GM19467 (cell line): ENCODE measurements around the gene SEC24C.
"Not testable (repeated sequence)": the region's sequence is repeated elsewhere in the genome, so short reads cannot be mapped to it uniquely, and the experiment has no call there.

ENCODE experiments used
- ATAC-seq: cut with Tn5 transposase; IDR thresholded peaks from one replicate; pipeline ENCODE4 v1.9.1; 2021; ENCODE audit warnings: mild to moderate bottlenecking, moderate library complexity; ENCODE audit not compliant: unreplicated experiment

The SEC24C gene

DNA sequence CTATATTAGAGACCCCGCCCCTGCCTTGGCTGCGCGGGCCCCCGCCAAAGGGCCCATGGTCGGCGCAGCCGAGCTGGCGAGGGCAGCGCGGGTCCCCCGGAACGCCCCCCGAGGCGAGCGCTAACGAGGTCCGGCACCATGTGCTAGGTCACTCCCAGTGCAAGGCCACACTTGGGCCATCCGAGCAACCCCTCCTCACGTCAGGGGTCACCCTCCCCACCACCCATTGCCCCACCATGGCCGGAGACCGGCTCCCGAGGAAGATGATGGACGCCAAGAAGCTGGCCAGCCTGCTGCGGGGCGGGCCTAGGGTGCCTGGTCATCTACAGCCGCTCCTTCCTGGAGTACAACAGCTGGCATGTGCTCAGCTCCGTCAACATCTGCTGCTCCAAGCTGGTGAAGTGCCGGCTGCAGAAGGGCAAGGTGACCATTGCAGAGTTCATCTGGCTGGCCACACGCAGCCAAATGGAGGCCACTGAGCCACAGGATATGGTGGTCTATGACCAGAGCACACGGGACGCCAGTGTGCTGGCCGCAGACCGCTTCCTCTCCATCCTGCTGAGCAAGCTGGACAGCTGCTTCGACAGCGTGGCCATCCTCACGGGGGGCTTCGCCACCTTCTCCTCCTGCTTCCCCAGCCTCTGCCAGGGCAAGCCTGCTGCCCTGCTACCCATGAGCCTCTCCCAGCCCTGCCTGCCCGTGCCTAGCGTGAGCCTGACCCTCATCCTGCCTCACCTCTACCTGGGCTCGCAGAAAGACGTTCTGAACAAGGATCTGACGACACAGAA lies 12.4 kb upstream of the SEC24C start:
- ATAC-seq, result no peak

DNA sequence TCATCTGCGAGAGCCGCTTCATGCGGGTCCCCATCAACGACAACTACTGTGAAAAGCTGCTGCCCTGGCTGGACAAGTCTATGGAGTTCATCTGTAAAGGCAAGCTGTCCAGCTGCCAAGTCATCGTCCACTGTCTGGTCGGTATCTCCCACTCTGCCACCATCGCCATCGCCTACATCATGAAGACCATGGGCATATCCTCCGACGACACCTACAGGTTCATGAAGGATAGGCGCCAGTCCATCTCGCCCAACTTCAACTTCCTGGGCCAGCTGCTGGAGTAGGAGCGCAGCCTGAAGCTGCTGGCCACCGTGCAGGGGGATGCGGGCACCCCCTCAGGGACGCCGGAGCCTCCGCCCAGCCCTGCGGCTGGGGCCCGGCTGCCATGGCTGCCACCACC lies 11.7 kb upstream of the SEC24C start:
- no peak for ATAC-seq

DNA sequence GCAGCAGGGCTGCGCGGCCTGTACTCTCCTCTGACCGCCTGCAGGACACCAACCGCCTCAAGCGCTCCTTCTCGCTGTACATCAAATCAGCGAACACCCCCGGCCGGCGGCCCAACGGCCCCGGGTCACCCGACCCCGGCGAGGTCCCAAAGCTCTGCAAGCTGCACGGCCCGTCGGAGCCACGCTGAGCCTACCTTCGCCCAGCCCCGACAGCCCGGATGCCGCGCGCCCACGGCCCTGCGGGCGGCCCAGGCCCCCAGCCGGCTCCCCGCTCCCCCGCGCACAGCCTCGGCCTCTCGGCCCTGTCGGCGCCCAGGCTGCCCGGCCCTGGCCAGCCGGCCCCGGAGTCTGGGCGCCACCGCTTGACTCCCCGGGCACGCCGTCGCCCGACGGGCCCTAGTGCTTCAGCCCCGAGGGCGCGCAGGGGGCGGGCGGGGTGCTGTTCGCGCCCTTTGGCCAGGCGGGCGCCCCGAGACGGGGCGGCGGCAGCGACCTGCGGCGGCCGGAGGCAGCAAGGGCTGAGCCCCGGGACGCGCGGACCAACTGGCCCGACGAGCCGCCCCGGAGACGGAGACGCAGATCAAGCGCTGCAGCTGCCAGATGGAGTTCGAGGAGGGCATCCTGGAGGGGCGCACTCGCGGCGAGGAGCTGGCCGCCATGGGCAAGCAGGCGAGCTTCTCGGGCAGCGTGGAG lies 11.1 kb upstream of the SEC24C start:
- no peak for ATAC-seq

DNA sequence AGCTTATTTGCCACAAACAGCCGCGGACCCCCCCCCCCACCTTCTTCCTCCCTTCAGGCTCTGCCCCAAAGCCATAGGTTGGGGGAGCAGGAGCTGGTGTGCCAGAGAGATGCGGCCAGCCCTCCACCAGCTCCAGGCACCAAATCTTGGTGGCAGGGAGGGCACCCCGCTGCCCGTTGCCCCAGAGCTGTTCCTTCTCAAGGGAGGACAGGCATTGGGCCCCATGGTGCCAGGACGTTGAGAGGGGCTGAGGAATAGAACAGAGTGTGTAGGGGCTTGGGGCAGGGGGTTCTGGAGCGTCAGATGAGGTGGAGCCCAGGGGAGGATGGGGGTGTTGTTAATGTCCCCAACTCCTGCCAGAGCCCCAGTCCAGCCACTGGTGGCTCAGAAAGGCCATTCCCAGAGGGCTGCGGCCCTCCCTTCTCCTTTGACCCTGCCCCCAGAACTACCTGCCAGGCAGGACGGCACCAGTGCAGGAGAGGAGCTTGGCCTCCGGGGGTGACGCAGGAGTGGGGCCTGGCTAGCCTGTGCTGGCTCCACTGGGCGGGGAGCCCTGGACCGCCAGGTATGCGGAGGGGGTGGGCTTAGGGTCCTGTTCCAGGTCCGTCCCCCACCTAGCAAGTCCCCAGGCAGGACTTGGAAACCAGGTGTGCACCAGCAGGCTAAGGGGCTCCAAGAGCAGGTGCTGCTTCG lies 10.0 kb upstream of the SEC24C start:
- no peak for ATAC-seq

DNA sequence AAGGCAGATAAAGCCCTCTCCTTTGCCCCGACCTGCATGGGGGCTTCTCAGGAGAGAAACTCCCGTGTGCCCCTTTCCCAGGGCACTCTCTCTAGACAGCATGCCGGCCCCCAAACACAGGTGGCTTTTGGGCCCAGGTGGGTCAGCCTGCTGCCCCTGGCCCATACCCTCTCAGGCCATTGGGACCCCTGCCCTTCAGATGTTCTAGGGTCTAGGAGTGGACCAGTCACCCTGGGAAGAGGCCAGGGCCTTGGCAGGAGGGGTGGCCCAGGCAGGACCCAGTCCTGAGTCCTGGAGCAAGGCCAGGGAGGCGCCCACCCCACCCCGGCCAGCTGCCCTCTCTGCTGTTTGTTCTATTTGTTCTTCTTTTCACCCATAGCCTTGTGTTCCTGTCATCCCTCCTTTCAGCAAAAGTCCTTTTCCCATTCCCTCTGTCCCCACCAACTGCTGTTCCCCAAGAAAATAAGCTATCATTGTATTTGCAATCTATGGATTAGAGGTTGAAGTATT lies 9.3 kb upstream of the SEC24C start:
- no peak for ATAC-seq

DNA sequence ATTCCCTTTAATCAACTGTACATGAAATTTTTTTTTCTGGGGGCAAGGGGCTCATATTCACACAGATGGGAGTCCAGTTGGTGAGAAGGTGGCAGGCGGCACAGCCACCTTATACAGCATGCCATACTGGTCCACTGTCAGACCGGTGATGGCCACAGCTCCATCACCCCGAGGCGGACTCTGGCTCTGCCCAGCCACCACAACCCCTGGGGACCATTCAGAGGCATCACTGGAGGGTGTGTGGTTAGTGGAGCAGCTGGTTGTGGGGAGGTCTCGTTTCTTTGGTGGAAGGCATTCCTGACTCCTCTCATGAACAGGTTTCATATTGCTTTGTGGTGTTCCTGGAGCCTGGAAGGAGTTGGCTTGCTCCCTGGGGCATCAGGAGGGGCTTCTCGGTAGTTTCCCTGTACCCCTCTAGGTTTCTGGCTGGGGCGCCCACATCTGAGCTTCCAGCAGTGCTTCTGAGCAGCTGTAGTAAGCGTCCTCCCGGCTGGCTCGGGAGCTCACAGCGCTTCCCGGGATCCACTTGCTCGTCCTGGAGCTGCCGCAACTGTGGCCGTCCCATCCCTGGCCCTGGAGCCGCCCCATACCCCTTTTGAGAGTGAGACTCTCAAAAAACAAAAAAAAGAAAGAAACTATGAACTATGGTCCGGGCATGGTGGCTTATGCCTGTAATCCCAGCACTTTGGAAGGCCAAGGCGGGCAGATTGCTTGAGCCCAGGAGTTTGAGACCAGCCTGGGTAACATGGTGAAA lies 3.5 kb upstream of the SEC24C start:
- ATAC-seq, result not testable (repeated sequence)

DNA sequence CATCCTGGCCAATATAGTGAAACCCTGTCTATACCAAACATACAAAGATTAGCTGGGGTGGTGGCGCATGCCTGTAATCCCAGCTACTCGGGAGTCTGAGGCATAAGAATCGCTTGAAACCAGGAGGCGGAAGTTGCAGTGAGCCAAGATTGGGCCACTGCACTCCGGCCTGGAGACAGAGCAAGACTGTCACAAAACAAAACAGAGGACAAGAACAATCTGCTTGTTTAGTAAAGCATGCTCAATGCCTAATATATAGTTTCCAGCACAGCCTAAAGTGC lies 1.8 kb upstream of the SEC24C start:
- no peak for ATAC-seq

DNA sequence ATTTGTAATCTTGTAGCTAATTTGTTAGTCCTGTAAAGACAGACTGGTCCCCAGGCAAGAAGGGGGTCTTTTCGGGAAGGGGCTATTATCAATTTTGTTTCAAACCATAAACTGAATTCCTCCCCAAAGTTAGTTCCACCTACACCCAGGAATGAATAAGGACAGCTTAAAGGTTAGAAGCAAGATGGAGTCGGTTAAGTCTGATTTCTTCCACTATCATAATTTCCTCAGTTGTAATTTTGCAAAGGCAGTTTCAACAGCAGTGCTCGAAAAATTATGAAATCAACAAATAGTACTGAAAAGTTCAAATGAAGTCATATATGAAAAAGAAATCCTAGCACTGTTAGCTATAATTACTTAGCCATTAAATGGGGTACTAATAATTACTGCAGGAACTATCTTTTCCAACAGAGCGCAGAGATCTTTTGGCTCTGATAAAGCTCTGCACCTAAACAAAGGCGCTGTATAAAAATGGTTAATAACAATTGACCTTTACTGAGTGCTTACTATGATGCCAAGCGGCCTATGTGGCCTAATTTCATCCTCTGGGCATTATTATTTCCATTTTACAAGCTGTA lies 756 bp upstream of the SEC24C start:
- no peak for ATAC-seq

DNA sequence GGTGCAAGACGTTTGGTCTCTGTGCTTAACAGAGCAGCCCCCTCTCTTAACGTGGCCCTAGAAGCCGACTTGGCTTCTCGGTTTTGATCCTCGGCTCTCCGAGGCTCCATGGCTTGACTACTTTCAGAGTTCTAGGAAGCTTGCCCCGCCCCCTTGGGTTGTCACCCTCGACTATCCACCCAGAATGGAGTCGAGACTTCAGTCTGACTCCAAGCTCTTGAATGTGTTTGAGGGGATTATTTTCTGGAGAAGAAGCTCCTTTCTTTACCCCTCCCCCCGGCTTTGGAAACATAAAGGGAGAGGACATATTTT lies 448 bp downstream of the SEC24C start:
- ATAC-seq, result no peak

DNA sequence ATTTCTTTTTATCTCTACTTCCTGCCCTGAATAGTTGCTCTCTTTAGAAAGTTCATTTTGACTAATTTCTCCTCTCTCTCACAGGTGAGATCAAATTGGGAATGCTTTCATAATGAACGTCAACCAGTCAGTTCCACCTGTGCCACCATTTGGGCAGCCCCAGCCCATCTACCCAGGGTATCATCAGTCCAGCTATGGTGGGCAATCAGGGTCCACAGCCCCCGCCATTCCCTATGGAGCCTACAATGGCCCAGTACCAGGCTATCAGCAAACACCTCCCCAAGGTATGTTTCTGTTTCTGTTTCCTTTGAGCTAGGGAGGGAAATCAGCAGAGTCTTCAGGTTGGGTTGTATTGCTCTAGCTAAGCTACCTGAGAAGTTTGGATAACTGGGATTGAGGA lies 2.5 kb downstream of the SEC24C start:
- ATAC-seq, result no peak

DNA sequence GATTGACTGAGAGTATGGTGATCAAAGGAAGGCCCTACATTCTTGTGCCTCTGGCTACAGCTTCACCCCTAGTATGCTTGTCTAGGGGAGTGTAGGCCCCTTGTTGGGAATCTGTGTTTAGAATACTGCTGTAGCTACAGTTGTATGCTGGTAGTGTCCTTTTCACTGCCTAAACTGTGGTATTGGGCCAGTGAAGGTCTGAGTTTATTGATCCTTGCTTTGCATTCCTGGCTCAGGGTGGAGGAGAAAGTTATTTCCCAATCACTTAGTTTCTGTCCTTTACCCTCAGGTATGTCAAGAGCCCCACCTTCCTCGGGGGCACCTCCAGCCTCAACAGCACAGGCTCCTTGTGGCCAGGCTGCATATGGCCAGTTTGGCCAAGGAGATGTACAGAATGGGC lies 6.6 kb downstream of the SEC24C start:
- no peak for ATAC-seq

DNA sequence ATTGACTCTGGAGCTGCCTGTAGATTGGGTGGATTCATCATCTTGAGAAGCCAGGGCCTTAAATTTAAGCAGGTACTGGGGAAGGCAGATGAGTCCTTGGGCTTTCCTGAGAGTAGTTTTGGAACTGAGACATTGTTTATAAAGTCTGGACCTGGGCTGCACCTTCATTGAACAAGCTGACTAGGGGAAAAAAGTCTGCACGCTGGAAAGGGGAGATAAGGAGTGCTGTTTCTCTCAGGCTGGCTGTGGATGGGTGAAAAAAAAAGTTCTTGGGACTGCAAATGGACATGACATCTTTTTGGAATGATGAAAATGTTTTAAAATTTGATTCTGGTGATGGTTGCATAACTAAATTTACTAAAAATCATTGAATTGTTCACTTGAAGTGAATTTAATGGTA lies 12.0 kb downstream of the SEC24C start:
- no peak for ATAC-seq

DNA sequence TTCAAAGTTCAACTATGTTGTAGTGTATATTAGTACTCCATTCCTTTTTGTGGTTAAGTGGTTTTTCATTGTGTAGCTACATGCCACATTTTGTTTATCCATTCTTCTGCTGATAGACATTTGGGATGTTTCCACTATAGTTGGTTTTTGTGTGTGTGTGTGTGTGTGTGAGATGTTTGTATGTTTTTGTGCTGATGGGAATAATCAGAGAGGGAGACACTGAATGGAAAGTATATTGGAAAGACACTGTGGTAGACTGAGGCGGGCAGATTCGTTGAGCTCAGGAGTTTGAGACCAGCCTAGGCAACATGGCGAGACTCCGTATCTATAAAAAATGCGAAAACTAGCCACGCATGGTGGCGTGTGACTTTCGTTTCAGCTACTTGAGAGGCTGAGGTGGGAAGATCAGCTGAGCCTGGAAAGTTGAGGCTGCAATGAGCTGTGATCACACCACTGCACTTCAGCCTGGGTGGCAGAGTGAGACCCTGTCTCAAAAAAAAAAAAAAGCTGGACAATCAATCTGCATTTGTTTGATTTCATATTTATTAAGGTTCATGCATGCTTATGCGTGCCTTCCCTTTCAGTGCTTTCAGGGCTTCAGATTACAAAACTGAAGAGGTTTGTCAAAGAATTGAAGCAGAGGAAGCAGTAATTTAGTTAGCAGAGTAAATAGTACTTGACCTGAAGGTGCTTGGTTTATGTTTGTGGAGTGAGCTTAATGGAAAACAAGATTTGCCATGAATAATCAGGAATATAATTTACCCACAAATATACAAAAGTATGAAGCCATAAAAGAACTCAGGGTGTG lies 14.7 kb downstream of the SEC24C start:
- ATAC-seq, result no peak

DNA sequence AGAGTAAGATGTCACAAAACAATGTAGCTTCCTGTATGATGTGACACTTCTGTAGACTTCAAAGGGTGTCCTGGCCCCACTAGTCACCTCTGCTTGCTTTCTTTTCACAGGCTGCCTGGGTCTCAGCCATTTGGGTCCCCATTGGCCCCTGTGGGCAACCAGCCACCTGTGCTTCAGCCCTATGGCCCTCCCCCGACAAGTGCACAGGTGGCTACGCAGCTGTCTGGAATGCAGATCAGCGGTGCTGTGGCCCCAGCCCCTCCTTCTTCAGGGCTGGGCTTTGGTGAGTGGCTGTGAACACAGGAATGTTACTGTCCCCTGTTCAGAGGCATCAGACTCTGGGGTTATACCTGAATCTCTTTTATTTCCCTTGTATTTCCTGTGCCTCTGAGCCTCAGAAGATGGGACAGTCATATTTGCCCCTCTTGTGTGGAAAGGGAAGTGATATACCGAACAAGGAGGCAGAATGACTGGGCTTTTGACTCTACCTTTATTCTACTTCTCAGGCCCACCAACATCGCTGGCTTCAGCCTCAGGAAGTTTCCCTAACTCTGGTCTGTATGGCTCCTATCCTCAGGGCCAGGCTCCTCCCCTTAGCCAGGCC lies 15.4 kb downstream of the SEC24C start:
- ATAC-seq, result no peak

DNA sequence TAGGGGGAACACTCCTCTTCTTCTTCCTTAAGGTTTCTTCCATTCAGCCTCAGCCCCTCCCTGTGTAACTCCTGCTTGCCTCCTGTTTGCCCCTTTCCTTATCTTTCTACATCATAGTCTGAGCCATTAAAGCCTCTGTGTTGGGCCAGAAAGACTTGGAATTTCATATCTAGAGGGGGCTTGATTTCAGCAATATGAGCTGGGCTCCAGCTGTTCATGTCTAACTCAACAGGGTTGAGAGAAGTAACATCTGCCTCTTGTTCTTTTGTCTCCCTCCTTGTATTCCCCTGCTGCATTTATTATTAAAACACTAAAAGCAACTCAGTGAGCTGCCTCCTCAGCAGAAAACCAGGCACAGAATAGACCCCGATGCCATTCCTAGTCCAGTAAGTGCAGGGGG lies 17.6 kb downstream of the SEC24C start:
- ATAC-seq, result no peak

DNA sequence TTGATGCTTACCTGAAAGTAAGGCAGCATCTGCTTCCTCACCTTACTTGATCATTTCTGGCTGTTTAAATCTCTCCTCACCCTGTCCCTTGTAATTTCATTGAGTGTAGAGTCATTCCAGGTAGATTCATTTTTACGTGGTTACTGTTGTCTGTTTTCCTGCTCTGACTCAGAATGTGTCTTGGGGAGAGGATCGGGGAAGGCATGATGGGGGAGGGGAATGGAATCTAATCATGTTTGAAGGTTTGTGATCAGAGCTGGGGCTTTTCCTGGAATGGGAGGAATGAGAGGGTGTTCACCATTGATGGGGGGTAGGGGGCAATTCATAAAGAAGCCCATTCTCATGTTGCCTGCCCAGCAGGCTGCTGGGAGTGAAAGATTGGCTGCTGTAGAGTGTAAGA lies 18.7 kb downstream of the SEC24C start:
- no peak for ATAC-seq

DNA sequence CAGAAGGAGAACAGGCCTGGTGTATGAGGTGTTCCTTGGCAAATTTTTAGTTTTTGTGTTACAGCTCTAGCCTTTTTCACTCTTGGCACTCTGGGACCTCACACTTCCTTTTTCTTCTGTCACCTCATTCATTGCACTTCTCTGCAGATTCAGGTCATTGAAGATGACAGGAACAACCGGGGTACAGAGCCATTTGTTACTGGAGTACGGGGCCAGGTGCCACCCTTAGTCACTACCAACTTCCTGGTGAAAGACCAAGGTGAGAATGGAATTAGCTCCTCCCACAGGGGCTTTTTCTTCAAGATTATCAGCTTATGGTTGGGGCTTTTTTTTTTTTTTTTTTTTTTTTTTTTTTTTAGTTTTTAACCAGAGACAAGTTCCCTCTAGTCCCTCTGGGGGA lies 19.2 kb downstream of the SEC24C start:
- no peak for ATAC-seq

DNA sequence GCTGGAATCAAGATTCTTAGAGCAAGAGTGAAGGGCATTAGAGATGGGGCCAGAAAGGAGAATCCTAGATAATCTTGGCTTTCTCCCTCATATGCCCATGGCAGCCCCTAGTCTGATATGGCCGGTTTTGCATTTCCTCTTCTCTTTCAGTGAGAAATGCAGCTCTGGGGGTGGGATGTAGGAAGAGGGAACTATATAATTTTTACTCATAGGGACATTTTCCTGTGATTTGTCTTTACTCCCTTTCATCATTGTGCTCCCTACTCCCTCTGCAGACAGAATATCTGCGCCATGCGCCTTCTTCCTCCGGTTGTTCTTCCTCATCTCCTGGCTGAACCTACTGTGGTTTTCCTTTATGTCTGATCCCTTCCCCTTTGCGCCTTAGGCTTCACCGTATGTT lies 20.9 kb downstream of the SEC24C start:
- no peak for ATAC-seq

DNA sequence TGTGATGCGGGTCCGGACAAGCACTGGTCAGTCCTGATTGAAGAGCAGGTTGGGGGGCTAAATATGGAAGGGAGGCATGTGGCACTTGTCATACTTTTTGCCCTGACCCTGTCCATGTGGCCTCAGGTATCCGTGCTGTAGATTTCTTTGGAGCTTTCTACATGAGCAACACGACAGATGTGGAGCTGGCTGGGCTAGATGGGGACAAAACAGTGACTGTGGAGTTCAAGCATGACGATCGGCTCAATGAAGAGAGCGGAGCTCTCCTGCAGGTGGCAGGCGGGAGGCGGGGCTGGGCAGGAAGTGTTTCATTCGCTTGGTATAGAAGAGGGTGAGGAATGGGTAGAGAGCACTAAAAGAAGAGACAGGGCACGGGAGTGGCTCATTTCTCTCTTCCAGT lies 24.7 kb downstream of the SEC24C start:
- no peak for ATAC-seq

DNA sequence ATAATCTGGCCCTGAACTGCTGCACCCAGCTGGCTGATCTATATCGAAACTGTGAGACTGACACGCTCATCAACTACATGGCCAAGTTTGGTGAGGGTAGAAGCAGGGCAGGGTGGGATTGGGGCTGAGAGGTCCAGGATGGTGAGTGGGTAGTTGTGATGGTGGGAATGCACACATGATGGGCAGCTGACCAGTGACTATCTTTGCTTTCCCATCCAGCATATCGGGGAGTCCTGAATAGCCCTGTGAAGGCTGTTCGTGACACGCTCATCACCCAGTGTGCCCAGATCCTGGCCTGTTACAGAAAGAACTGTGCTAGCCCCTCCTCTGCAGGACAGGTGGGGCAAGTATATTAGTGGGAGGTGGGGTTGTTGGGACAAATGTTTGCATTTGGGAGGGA lies 25.2 kb downstream of the SEC24C start:
- ATAC-seq, result no peak
